ENCODE measurements around the gene RBPJ. TPM values are rescaled to one million over a fixed set of nuclear protein-coding genes. Genes with fewer than 3 reads are reported as not detected.
"Not testable (repeated sequence)": the region's sequence is repeated elsewhere in the genome, so short reads cannot be mapped to it uniquely, and the experiment has no call there.

Gene RBPJ
- total RNA-seq, 1 donor = 156 TPM

DNA sequence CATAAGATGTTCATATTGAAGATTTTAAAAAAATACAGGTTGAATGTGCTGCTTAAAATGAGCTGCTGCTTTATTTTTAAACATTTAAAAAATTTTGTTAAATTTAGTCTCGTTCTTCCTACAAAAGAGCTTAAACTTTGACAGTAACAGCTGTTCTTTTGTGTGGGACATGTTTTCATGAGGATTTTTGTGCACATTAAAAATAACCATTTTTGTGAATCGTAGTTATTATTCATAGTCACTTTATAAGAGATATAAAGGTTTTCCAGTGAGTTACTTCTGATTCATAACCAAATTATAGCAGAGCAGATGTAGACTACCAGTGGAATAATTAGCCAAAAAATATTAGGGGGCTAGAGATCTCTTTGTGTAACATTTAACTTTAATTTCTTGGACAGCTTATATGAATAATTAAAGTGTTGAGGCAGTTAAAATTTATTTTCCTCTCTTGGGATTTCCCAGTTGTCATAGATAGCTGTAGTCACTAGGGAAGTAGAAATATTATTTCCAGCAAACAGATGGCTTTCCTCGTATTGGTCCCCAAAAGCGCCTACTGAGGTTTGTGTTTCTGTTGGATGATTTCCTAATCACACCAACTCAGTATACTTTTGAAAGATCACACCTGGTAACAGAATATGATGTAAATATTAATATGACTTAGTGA, 24.2 kb downstream of the RBPJ start:
- Histone ChIP-seq H3K4me1 (ENCODE audit: insufficient read depth, low read length) (peaks cover 19% of the 10 kb centered on the region), H3K9me3 (ENCODE audit: low read depth, low read length) (no peaks in the 10 kb centered on the region), H3K4me3 (ENCODE audit: low read length) (no peak overlapping the region), H3K27me3 (ENCODE audit: insufficient read depth, low read length) (no peaks in the 10 kb centered on the region)

DNA sequence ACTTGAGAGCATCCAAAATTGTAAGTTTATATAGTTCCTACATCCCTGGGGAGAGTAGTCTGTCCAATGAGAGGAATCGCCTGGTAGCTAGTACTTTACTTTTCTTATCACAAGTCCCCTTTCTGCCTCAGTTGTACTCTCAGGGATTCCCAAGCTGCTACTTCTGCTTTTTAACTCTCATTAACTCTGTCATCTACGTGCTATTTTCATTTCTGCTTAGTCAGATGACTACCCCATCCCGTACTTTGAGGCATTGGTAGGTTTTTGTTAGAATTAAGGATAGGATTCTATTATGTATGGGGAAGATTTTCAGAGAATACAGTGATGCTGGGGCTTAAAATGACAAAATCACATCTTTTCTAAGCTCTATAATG, 24.7 kb downstream of the RBPJ start:
- no peaks in the 10 kb centered on the region for H3K27me3 ChIP-seq (ENCODE audit: insufficient read depth, low read length)
- H3K9me3 ChIP-seq (ENCODE audit: low read depth, low read length) = no peaks in the 10 kb centered on the region
- H3K4me1 ChIP-seq (ENCODE audit: insufficient read depth, low read length) = peaks cover 19% of the 10 kb centered on the region
- no peak overlapping the region for H3K4me3 ChIP-seq (ENCODE audit: low read length)

DNA sequence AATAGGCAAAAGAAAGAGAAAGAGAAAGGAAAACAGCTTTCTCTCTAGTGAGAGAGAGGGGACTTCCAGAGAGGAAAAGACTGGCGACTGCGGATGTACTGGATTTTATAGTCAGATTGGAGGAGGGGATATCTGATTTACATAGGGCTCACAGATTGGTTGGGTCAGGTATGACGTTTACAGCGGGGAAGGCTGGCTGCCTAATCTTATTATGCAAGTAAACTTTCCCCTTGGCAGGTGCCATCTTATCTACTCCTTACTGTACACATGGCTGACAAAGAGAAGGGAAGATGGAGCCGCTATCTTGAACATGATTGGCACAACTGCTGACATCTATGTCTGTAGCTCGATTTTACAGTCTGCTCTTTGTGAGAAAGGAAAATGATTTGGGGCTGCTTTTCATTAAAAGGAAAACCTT, 25.4 kb downstream of the RBPJ start:
- H3K4me3 ChIP-seq (ENCODE audit: low read length) = no peak overlapping the region
- peaks cover 18% of the 10 kb centered on the region for H3K4me1 ChIP-seq (ENCODE audit: insufficient read depth, low read length)
- H3K27me3 ChIP-seq (ENCODE audit: insufficient read depth, low read length) = no peaks in the 10 kb centered on the region
- H3K9me3 ChIP-seq (ENCODE audit: low read depth, low read length) = no peaks in the 10 kb centered on the region

DNA sequence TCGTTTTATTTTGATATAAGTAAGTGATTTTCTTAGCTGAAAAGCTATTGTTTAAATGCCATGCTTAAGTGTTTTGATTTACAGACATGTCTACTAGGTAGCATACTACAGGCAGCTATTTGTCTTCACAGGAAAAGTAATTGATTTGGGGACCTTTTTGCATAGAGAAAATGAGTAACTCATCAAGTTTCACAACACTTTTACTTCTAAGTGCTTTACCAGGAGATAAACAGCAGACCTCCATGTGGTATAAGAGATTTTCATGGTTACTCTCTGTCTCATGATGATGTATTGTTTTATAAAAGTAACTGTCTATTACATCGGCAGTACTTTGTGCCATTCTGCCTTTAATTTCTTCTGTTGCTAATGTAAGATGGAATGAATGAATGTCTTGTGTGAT, 28.7 kb downstream of the RBPJ start:
- peaks cover 13% of the 10 kb centered on the region for H3K4me1 ChIP-seq (ENCODE audit: insufficient read depth, low read length)
- H3K4me3 ChIP-seq (ENCODE audit: low read length) = no peak overlapping the region
- no peaks in the 10 kb centered on the region for H3K9me3 ChIP-seq (ENCODE audit: low read depth, low read length)
- no peaks in the 10 kb centered on the region for H3K27me3 ChIP-seq (ENCODE audit: insufficient read depth, low read length)

DNA sequence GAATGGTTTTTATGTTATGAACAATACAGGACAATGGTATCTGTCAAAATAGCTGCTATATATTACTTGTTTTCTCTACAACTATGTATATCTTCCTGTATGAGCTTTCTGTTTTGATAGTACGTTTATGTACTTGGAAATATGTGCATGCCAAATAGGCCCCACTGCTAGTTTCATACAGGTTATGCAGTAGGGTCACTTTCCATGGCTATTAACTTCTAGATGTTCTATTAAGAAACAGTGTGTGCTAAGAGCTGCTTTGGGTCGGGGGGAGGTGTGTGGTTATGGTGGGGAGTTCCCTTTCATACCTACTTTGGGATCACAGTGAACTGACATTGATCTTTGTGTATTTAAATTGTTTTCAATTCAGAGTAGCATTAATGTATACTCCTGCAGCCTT, 30.9 kb downstream of the RBPJ start:
- Histone ChIP-seq H3K4me1 (ENCODE audit: insufficient read depth, low read length) (peaks cover 19% of the 10 kb centered on the region), H3K9me3 (ENCODE audit: low read depth, low read length) (no peaks in the 10 kb centered on the region), H3K27me3 (ENCODE audit: insufficient read depth, low read length) (no peaks in the 10 kb centered on the region), H3K4me3 (ENCODE audit: low read length) (no peak overlapping the region)

DNA sequence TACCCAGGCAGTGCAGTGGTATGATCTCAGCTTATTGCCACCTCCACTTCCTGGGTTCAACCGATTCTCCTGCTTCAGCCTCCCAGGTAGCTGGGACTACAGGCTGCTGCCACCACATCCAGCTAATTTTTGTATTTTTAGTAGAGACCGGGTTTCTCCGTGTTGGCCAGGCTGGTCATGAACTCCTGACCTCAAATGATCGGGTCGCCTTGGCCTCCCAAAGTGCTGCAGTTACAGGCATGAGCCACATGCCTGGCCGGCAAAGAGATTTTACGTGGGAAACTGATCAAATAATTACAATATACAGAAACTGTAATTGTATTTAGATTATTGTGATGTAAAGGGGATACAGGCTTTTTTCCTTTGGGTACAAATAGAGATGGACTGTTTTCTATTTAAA, 33.7 kb downstream of the RBPJ start:
- Histone ChIP-seq H3K4me3 (ENCODE audit: low read length) (no peak overlapping the region), H3K27me3 (ENCODE audit: insufficient read depth, low read length) (no peaks in the 10 kb centered on the region), H3K4me1 (ENCODE audit: insufficient read depth, low read length) (peaks cover 23% of the 10 kb centered on the region), H3K9me3 (ENCODE audit: low read depth, low read length) (no peaks in the 10 kb centered on the region)

DNA sequence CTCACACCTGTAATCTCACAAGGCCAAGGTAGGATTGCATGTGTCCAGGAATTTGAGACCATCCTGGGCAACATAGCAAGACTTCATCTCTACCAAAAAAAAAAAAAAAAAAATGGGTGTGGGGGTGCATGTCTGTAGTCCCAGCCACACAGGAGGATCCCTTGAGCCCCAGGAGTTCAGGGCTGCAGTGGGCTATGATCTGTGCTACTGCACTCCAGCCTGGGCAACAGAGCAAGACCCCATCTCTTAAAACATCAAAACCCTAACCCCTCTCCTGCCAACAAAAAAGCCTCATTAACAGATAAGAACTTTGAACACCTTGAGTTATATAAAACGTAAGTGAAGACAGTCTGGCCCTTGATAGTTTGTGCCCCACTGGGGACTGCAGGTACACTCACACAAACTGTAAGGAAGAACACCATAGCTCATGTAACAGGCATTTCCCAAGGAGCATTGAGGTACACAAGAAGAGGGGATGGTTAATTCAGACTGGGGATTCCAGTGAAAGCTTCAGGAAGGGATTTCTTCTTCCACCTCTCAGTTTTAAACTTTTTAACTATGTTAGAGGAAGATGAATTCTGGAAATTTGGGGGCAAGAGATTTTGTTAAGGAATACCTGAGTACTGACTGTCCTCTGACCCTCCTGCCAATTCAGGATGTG, 34.7 kb downstream of the RBPJ start:
- H3K9me3 ChIP-seq (ENCODE audit: low read depth, low read length) = no peaks in the 10 kb centered on the region

DNA sequence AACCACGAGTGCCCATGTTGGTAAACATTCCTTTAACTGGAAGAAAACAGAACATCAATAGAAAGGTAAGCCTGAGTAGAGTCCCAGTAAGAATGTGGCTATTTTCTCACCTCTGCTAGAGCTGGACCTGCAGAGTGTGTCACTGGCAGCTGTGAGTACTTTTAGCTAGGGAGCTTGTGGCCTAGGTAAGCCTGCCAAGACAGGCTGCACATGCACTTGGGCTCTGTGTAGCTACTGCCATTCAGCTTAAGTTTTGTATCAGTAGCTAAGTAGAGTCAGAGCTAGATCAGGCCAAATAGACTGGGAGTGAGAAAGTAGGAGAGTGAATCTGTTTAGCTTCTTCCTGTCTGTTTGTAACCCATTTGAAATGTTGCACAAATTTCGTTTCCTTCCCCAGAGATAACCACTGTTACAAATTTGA, 35.3 kb downstream of the RBPJ start:
- H3K27me3 ChIP-seq (ENCODE audit: insufficient read depth, low read length) = no peaks in the 10 kb centered on the region
- H3K4me1 ChIP-seq (ENCODE audit: insufficient read depth, low read length) = peaks cover 23% of the 10 kb centered on the region
- H3K9me3 ChIP-seq (ENCODE audit: low read depth, low read length) = no peaks in the 10 kb centered on the region
- no peak overlapping the region for H3K4me3 ChIP-seq (ENCODE audit: low read length)

More for the DNA sequence above, 34.7 kb downstream of the RBPJ start:
- H3K27me3 ChIP-seq (ENCODE audit: insufficient read depth, low read length) = no peaks in the 10 kb centered on the region
- H3K4me1 ChIP-seq (ENCODE audit: insufficient read depth, low read length) = peaks cover 23% of the 10 kb centered on the region
- H3K4me3 ChIP-seq (ENCODE audit: low read length) = no peak overlapping the region

DNA sequence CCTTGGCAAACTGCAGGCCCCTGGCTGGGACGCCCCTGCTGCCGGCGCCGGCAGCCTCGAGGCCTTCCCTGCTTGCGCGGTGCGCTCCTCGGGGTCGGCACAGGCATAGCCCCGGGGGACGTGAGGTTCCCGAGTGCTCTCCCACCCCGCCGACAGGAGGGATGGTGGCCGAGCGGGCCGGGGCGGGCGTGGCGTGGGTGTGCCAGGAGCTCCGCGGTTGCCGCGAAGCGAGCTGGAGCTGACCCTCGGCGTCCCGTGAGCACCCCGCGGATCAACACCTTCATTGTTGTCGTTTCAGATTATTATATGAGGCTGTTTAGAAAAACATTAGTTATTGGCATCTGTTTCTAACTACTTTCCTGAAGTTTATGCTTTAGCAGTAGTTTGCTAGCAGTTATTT, 38.7 kb downstream of the RBPJ start:
- peaks cover 24% of the 10 kb centered on the region for H3K4me1 ChIP-seq (ENCODE audit: insufficient read depth, low read length)
- not testable (repeated sequence) for H3K27me3 ChIP-seq (ENCODE audit: insufficient read depth, low read length); H3K9me3 ChIP-seq (ENCODE audit: low read depth, low read length); H3K4me3 ChIP-seq (ENCODE audit: low read length)

DNA sequence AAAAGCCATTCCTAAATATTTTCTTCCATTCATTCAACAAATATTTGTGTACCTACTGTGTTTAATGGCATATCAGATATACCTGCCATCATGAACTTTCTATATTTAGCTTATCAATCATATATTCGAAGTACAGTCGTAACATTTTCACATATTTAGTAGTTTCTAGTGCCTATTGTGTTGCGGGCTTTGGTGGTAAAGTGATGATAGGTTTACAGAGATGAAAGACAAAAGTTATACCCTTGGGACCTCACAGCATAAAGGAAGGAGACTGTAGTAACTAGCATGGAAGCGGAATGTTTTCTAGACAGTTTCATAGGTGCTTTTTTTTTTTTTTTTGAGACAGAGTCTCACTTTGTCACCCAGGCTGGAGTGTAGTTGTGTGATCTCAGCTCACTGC, 39.5 kb downstream of the RBPJ start:
- no peaks in the 10 kb centered on the region for H3K9me3 ChIP-seq (ENCODE audit: low read depth, low read length)
- no peak overlapping the region for H3K4me3 ChIP-seq (ENCODE audit: low read length)
- H3K27me3 ChIP-seq (ENCODE audit: insufficient read depth, low read length) = no peaks in the 10 kb centered on the region
- H3K4me1 ChIP-seq (ENCODE audit: insufficient read depth, low read length) = peaks cover 19% of the 10 kb centered on the region

DNA sequence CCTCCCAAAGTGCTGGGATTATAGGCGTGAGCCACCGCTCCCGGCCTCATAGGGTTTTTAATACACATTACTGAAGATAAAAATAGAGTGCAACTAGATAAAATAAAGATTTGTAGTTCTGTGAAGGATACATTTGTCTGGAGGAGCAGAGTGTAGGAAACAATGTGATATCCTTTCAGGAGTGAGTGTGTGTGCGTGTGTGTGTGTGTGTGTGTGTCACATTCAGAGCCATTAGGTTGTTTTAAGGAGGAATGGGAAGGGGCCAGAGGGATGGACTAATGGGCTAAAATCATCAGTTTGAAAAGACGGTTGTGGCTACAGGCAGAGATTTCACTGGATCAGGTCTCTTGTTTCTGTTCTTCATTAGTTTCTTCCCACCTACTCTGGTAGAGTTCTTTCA, 40.0 kb downstream of the RBPJ start:
- Histone ChIP-seq H3K27me3 (ENCODE audit: insufficient read depth, low read length) (no peaks in the 10 kb centered on the region), H3K4me1 (ENCODE audit: insufficient read depth, low read length) (peaks cover 13% of the 10 kb centered on the region), H3K9me3 (ENCODE audit: low read depth, low read length) (no peaks in the 10 kb centered on the region), H3K4me3 (ENCODE audit: low read length) (no peak overlapping the region)

DNA sequence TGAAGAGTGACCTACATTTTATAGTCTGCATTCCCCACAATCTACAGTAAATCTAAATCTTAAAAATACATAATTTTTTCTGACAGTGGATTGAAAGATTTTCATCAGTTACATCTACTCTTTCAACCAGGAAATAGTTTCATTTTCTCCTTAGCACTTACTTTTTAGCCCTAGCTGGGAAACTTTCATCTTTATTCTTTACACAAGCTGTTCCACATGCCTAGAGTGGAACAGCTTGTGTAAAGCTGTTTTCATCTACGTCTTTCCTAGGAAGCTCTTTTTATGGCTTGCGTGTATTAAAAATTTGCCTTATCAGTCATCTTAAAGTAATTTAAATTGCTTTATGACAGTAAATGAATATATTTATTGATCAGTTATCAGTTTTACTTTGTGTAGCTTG, 40.5 kb downstream of the RBPJ start:
- no peaks in the 10 kb centered on the region for H3K9me3 ChIP-seq (ENCODE audit: low read depth, low read length)
- H3K4me3 ChIP-seq (ENCODE audit: low read length) = no peak overlapping the region
- H3K27me3 ChIP-seq (ENCODE audit: insufficient read depth, low read length) = no peaks in the 10 kb centered on the region
- peaks cover 9% of the 10 kb centered on the region for H3K4me1 ChIP-seq (ENCODE audit: insufficient read depth, low read length)

DNA sequence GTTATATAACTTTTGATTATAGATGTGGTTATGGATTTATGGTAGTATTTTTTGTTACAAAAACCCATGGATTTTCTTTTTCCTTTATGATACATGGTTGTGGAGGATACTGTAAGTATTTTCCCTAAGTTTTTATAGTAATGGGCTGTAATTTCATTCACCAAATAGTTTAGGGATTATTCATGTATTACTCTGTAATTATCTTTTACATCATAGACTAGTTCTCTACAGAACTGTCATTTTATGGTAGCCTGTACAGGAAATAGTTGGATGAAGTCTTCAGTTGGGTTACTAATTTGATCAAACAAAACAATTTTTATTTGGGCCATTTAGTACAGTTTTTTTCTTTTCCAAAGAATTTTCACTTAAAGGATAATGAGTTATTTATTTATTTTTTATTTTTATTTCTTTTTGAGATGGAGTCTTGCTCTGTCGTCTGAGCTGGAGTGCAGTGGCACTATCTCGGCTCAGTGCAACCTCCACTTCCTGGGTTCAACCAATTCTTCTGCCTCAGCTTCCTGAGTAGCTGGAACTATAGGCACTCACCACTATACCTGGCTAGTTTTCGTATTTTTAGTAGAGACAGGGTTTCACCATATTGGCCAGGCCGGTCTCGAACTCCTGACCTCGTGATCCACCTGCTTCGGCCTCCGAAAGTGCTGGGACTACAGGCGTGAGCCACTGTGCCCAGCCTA, 42.1 kb downstream of the RBPJ start:
- Histone ChIP-seq H3K4me1 (ENCODE audit: insufficient read depth, low read length) (peaks cover 4% of the 10 kb centered on the region), H3K27me3 (ENCODE audit: insufficient read depth, low read length) (no peaks in the 10 kb centered on the region), H3K9me3 (ENCODE audit: low read depth, low read length) (no peaks in the 10 kb centered on the region), H3K4me3 (ENCODE audit: low read length) (no peak overlapping the region)

DNA sequence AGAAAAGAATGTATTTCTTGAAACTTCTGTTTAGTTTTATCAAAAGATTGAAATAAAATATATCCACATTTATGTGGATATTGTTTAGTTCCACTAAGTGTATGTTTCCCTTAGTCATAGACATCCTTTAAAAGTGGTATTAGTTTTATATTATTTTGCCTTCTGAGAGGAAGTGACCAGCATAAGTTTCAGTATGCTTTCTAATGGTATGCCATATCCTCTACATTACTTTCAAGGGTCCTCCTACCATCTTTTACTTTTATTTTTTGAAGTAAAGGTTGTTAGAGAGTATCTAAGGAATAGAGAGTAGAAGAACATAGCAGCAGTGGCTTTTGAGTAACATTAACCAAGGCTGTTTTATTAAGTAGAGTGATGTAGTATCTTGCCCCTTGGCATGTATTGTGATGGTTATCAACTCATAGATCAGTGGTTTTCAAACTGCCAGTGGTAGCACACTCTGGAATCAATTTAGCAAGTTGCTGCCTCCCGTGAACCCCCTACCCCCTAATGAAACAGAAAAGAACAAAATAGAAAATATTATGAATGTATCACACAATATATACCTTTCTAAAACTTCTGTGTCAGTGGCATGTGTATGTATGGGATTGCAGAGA, 44.8 kb downstream of the RBPJ start:
- peaks cover 4% of the 10 kb centered on the region for H3K4me1 ChIP-seq (ENCODE audit: insufficient read depth, low read length)
- H3K27me3 ChIP-seq (ENCODE audit: insufficient read depth, low read length) = no peaks in the 10 kb centered on the region
- no peak overlapping the region for H3K4me3 ChIP-seq (ENCODE audit: low read length)
- no peaks in the 10 kb centered on the region for H3K9me3 ChIP-seq (ENCODE audit: low read depth, low read length)

DNA sequence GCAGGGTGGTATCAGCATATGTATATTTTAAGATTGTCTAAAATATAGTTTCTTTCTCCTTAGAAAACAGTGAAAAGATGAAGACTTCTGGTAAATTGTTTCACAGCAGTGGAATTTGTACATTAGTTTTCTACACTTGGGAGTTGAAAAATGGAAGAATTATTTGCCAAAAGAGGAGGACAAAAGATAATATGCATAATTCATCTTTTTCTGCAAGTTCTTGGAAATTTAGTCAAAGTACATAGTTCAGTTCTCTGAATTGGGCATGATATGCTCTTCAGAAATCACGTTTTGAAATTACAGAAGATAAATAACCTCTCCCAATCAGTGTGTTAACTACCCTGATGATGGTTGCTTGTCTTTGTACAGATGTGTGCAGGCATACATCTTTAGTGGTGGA, 47.0 kb downstream of the RBPJ start:
- H3K4me3 ChIP-seq (ENCODE audit: low read length) = no peak overlapping the region

More for the DNA sequence above, 47.0 kb downstream of the RBPJ start:
- Histone ChIP-seq H3K9me3 (ENCODE audit: low read depth, low read length) (no peaks in the 10 kb centered on the region), H3K27me3 (ENCODE audit: insufficient read depth, low read length) (peaks cover 2% of the 10 kb centered on the region), H3K4me1 (ENCODE audit: insufficient read depth, low read length) (peaks cover 13% of the 10 kb centered on the region)

All from mononuclear cell (primary cell).